Gastrocnemius medialis (tissue), 4 donors: Measurements from ENCODE around the gene PLCH1. TPM values are rescaled to one million over a fixed set of nuclear protein-coding genes. Genes with fewer than 3 reads are reported as not detected.

ENCODE experiments used
- ATAC-seq, 2 donors: fragments of 150-250 bp; one replicate each; pipeline ENCODE4 v1.9.1; 2016
- DNase-seq, 2 donors: peaks; one replicate each; pipeline ENCODE4 v3.0.0-alpha.2; 2019
- H3K27ac ChIP-seq, 4 donors: fragments of 200-600 bp; sonication (generic); 1 replicate in 1 of 4; 2 replicates in 3 of 4; pipeline ENCODE4 v1.5.1; 2016 to 2018; ENCODE audit warnings: mild to moderate bottlenecking in 2 of 4, moderate library complexity in 1 of 4
- H3K27me3 ChIP-seq, 3 donors: fragments of 200-600 bp; sonication (generic) in 2 of 3; 1 replicate in 1 of 3; 2 replicates in 2 of 3; pipeline versions ENCODE4 v1.5.1 to v1.6.0; 2016 to 2019; ENCODE audit warnings: mild to moderate bottlenecking in 1 of 3, moderate library complexity in 1 of 3
- H3K36me3 ChIP-seq, 2 donors: fragments of 200-600 bp; sonication (generic) in 1 of 2; one replicate each; pipeline ENCODE4 v1.5.1; 2017 to 2018
- H3K4me1 ChIP-seq, 2 donors: fragments of 200-600 bp; sonication (generic) in 1 of 2; one replicate each; pipeline ENCODE4 v1.5.1; 2016 to 2017; ENCODE audit warnings: mild to moderate bottlenecking in 2 of 2
- H3K4me3 ChIP-seq, 4 donors: fragments of 200-600 bp; sonication (generic) in 3 of 4; 1 replicate in 1 of 4; 2 replicates in 3 of 4; pipeline ENCODE4 v1.5.1; 2016 to 2019; ENCODE audit warnings: mild to moderate bottlenecking in 2 of 4
- H3K9me3 ChIP-seq, 3 donors: fragments of 200-600 bp; sonication (generic) in 2 of 3; 1 replicate in 1 of 3; 2 replicates in 2 of 3; pipeline ENCODE4 v1.5.1; 2016 to 2019
- POLR2A ChIP-seq, 2 donors: fragments of 450-650 bp; IDR thresholded peaks; one replicate each; pipeline ENCODE4 v1.6.1; 2017; ENCODE audit warnings: antibody characterized with exemption in 2 of 2, mild to moderate bottlenecking in 2 of 2, moderate library complexity in 2 of 2
- in situ Hi-C, 4 donors: fragments of 200-750 bp; cut with MboI; loops; one replicate each; pipeline versions ENCODE4 v1.15.0 to v1.8.0; 2017; ENCODE audit warnings: low sequenced_read_pairs in 4 of 4
- intact Hi-C: fragments of 100-400 bp; cut with DNase I; formaldehyde crosslinking; loops from one replicate; pipeline ENCODE4 v1.15.1; 2023; ENCODE audit warnings: low total_unique reads
- total RNA-seq, 4 donors: library from RNA; depleted of rRNA; stranded (reverse); fragments of >200 nt; gene quantifications; one replicate each; pipeline versions ENCODE4 v1.1.0 to v1.2.3, GENCODE V29; 2016
- TF ChIP-seq, protein P1 (sequence below), 5 experiments: fragments of 450-650 bp in 3 of 5; fragments of 200-600 bp in 2 of 5; sonication (generic) in 2 of 5; IDR thresholded peaks in 4 of 5; conservative IDR thresholded peaks in 1 of 5; 1 replicate in 4 of 5; 2 replicates in 1 of 5; pipeline ENCODE4 v1.5.1; 2016 to 2019; ENCODE audit warnings: antibody characterized with exemption in 5 of 5, mild to moderate bottlenecking in 3 of 5, moderate library complexity in 3 of 5

The PLCH1 gene
- total RNA-seq, 4 donors from 2014 or later, result 0.07 to 0.33 (median 0.10) TPM; not detected in 1

DNA sequence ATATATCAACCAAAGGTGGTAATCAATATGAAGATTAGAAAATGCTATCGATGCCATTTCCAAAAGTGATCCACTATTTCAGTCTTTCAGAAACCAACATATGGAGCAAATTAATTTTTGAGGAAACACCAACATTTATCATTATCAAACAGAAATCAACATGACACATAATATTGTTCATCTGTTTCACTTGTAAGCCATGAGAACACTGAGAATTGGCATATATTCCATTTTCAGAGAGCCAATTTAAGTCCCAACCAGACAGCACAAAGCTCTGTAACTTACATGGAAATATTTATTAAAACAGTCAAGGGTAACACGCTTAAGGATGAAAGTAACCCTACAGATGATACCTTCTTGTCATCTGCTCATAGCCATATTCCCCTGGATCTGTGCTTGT, 413.8 kb downstream of the PLCH1 start:
- H3K27me3 ChIP-seq, result no peaks in the 10 kb centered on the region
- no peaks in the 10 kb centered on the region for H3K9me3 ChIP-seq
- no peak overlapping the region for H3K27ac ChIP-seq
- no peak for DNase-seq
- H3K4me3 ChIP-seq, result no peak overlapping the region
- TF ChIP-seq, protein P1, sequence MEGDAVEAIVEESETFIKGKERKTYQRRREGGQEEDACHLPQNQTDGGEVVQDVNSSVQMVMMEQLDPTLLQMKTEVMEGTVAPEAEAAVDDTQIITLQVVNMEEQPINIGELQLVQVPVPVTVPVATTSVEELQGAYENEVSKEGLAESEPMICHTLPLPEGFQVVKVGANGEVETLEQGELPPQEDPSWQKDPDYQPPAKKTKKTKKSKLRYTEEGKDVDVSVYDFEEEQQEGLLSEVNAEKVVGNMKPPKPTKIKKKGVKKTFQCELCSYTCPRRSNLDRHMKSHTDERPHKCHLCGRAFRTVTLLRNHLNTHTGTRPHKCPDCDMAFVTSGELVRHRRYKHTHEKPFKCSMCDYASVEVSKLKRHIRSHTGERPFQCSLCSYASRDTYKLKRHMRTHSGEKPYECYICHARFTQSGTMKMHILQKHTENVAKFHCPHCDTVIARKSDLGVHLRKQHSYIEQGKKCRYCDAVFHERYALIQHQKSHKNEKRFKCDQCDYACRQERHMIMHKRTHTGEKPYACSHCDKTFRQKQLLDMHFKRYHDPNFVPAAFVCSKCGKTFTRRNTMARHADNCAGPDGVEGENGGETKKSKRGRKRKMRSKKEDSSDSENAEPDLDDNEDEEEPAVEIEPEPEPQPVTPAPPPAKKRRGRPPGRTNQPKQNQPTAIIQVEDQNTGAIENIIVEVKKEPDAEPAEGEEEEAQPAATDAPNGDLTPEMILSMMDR (IDR thresholded peaks at IDR 0.05 in 4 of 5, conservative IDR thresholded peaks at IDR 0.05 in 1 of 5), result no peak
- no peak for TF ChIP-seq POLR2A (IDR thresholded peaks at IDR 0.05)
- intact Hi-C loops, result no loop called here
- no peaks in the 10 kb centered on the region for H3K36me3 ChIP-seq
- no peak for ATAC-seq
- no peaks in the 10 kb centered on the region for H3K4me1 ChIP-seq
- in situ Hi-C loops, result loop anchor here in 3 of 4 donors (25.0 kb wide), 2 partner anchors 369 to 994 kb away; no protein-coding TSS in a partner anchor

DNA sequence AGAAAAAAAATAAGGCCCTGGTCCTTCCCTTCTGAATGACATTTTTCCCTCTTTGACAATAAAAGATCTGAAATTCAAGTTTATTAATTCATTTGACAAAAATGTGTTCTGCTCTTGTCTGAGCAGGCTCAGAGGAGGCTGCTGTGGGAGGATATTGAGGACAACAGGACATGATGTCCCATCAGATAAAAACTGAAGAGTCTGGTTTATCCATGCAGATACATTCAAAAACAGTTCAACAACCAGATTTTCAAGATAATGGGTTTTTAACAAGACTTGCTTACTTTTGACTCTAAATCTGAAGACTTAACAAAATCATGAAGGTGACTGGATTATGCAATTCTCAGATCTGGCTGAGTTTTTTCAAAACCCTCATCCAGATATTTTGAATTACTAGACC, 414.5 kb downstream of the PLCH1 start:
- ATAC-seq (no peak), DNase-seq (no peak)
- in situ Hi-C loops (loop anchor here in 3 of 4 donors (25.0 kb wide), 2 partner anchors 368 to 993 kb away; no protein-coding TSS in a partner anchor), intact Hi-C loops (no loop called here)
- H3K4me1 ChIP-seq, result no peaks in the 10 kb centered on the region
- TF ChIP-seq, protein P1 (IDR thresholded peaks at IDR 0.05 in 4 of 5, conservative IDR thresholded peaks at IDR 0.05 in 1 of 5), result no peak
- no peak for TF ChIP-seq POLR2A (IDR thresholded peaks at IDR 0.05)
- no peaks in the 10 kb centered on the region for H3K36me3 ChIP-seq
- no peaks in the 10 kb centered on the region for H3K9me3 ChIP-seq
- no peaks in the 10 kb centered on the region for H3K27me3 ChIP-seq
- no peak overlapping the region for H3K4me3 ChIP-seq
- H3K27ac ChIP-seq, result no peak overlapping the region

DNA sequence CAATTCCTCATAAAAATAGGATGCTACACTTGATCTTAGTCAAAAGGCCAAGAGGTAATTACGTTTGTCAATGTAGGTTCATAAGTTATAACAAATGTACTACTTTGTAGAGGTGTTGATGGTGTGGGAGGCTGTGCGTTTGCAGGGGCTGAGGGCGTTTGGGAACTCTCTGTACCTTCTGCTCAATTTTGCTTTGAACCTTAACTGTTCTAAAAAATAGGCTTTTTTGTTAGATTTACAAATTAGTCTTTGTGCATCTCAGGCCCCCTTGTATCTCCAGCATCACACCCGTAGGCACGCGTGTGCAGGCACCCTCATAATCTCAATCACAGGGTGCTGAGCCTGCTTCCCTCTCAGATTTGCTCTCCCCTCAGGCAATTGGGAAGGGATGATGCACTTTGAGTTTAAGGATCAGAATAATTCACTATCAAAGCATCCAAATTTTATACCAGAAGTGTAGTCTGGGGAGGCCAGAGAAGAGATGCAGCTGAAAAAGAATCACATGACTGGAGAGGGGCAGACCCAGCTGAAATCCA, 415.3 kb downstream of the PLCH1 start:
- H3K27me3 ChIP-seq, result no peaks in the 10 kb centered on the region
- no peaks in the 10 kb centered on the region for H3K9me3 ChIP-seq
- intact Hi-C loops (no loop called here), in situ Hi-C loops (loop anchor here (5.0 to 25.0 kb wide), 7 partner anchors 365 to 995 kb away; no protein-coding TSS in a partner anchor)
- no peaks in the 10 kb centered on the region for H3K36me3 ChIP-seq
- no peak for ATAC-seq
- H3K4me3 ChIP-seq, result no peak overlapping the region
- TF ChIP-seq, protein P1 (IDR thresholded peaks at IDR 0.05 in 4 of 5, conservative IDR thresholded peaks at IDR 0.05 in 1 of 5), result no peak
- no peak for TF ChIP-seq POLR2A (IDR thresholded peaks at IDR 0.05)
- no peak for DNase-seq
- no peaks in the 10 kb centered on the region for H3K4me1 ChIP-seq
- no peak overlapping the region for H3K27ac ChIP-seq

- Histone ChIP-seq H3K4me1 (no peaks in the 10 kb centered on the region), H3K36me3 (no peaks in the 10 kb centered on the region), H3K27ac (no peak overlapping the region), H3K4me3 (no peak overlapping the region), H3K27me3 (no peaks in the 10 kb centered on the region), H3K9me3 (no peaks in the 10 kb centered on the region)
- TF ChIP-seq, protein P1 (IDR thresholded peaks at IDR 0.05 in 4 of 5, conservative IDR thresholded peaks at IDR 0.05 in 1 of 5), result no peak
- TF ChIP-seq POLR2A (IDR thresholded peaks at IDR 0.05), result no peak
- ATAC-seq, result no peak
- intact Hi-C loops (no loop called here), in situ Hi-C loops (loop anchor here (5.0 to 25.0 kb wide), 7 partner anchors 363 to 993 kb away; no protein-coding TSS in a partner anchor)
- no peak for DNase-seq
These were observed 417.0 kb downstream of the PLCH1 start for GRCh38 chr3:155327871-155328270.
